H9 (cell line): ENCODE data around the gene FOXC2. TPM values are rescaled to one million over a fixed set of nuclear protein-coding genes. Genes with fewer than 3 reads are reported as not detected.

Experiments used
- DNase-seq: peaks from one replicate; pipeline ENCODE4 v3.0.0-alpha.2; 2017
- H2AFZ ChIP-seq: one replicate; pipeline ENCODE4 v1.6.1; 2013; ENCODE audit warnings: mild to moderate bottlenecking, low read length, control low read depth, moderate library complexity
- H2AK5ac ChIP-seq: 2 replicates; pipeline ENCODE4 v1.6.1; 2013; ENCODE audit warnings: low read length, control low read depth, mixed read lengths; ENCODE audit not compliant: insufficient read length
- H2BK120ac ChIP-seq: one replicate; pipeline ENCODE4 v1.6.1; 2013; ENCODE audit warnings: low read depth, mild to moderate bottlenecking, low read length, control low read depth, inconsistent platforms; ENCODE audit not compliant: poor library complexity, severe bottlenecking
- H2BK12ac ChIP-seq: 2 replicates; pipeline ENCODE4 v1.6.1; 2013; ENCODE audit warnings: low read length, control low read depth, mixed read lengths, low read depth; ENCODE audit not compliant: insufficient read length
- H2BK15ac ChIP-seq: 2 replicates; pipeline ENCODE4 v1.6.1; 2013; ENCODE audit warnings: low read depth, low read length, control low read depth
- H2BK20ac ChIP-seq: one replicate; pipeline ENCODE4 v1.6.1; 2013; ENCODE audit warnings: low read depth, mild to moderate bottlenecking, low read length, control low read depth, inconsistent platforms; ENCODE audit not compliant: poor library complexity, severe bottlenecking
- H2BK5ac ChIP-seq: 2 replicates; pipeline ENCODE4 v1.6.1; 2013; ENCODE audit warnings: low read length, control low read depth, mixed read lengths; ENCODE audit not compliant: insufficient read length
- H3K14ac ChIP-seq: 2 replicates; pipeline ENCODE4 v1.6.1; 2013; ENCODE audit warnings: low read length, control low read depth; ENCODE audit not compliant: insufficient read depth
- H3K18ac ChIP-seq: 2 replicates; pipeline ENCODE4 v1.6.1; 2013; ENCODE audit warnings: low read depth, mild to moderate bottlenecking, mixed read lengths, low read length, control low read depth; ENCODE audit not compliant: insufficient read length
- H3K23ac ChIP-seq: 2 replicates; pipeline ENCODE4 v1.6.1; 2013; ENCODE audit warnings: low read length, control low read depth, mixed read lengths, low read depth; ENCODE audit not compliant: insufficient read length
- H3K23me2 ChIP-seq: 2 replicates; pipeline ENCODE4 v1.6.1; 2013; ENCODE audit warnings: low read depth, mild to moderate bottlenecking, mixed read lengths, low read length, control low read depth; ENCODE audit not compliant: insufficient read length, poor library complexity, severe bottlenecking
- H3K27ac ChIP-seq: 2 replicates; pipeline ENCODE4 v1.5.1; 2013; ENCODE audit warnings: low read length, control low read depth, mixed read lengths, low read depth; ENCODE audit not compliant: insufficient read length
- H3K27me3 ChIP-seq: 2 replicates; pipeline ENCODE4 v1.6.1; 2013; ENCODE audit warnings: low read length, control low read depth, inconsistent platforms; ENCODE audit not compliant: insufficient read depth
- H3K4ac ChIP-seq: 2 replicates; pipeline ENCODE4 v1.6.1; 2013; ENCODE audit warnings: low read depth, mild to moderate bottlenecking, control low read depth, inconsistent platforms, low read length, moderate library complexity
- H3K4me1 ChIP-seq: 2 replicates; pipeline ENCODE4 v1.6.1; 2013; ENCODE audit warnings: low read length, control low read depth, inconsistent platforms; ENCODE audit not compliant: insufficient read depth
- H3K4me2 ChIP-seq: 2 replicates; pipeline ENCODE4 v1.6.1; 2013; ENCODE audit warnings: low read length, control low read depth, mixed read lengths; ENCODE audit not compliant: insufficient read length, insufficient read depth
- H3K56ac ChIP-seq: 2 replicates; pipeline ENCODE4 v1.6.1; 2013; ENCODE audit warnings: low read depth, mild to moderate bottlenecking, mixed read lengths, low read length, control low read depth; ENCODE audit not compliant: insufficient read length
- H3K79me1 ChIP-seq: 2 replicates; pipeline ENCODE4 v1.6.1; 2013; ENCODE audit warnings: low read depth, mild to moderate bottlenecking, moderate library complexity, low read length, control low read depth, inconsistent platforms; ENCODE audit not compliant: insufficient read depth, poor library complexity, severe bottlenecking
- H3K79me2 ChIP-seq: 2 replicates; pipeline ENCODE4 v1.6.1; 2013; ENCODE audit warnings: low read length, control low read depth, inconsistent platforms; ENCODE audit not compliant: insufficient read depth
- H3K9ac ChIP-seq: 2 replicates; pipeline ENCODE4 v1.6.1; 2013; ENCODE audit warnings: low read length, control low read depth, mixed read lengths; ENCODE audit not compliant: insufficient read length; ENCODE audit errors: extremely low read depth
- H3K9me3 ChIP-seq: one replicate; pipeline ENCODE4 v1.6.1; 2013; ENCODE audit warnings: low read depth, low read length, inconsistent platforms; ENCODE audit not compliant: control insufficient read depth
- H3T11ph ChIP-seq: one replicate; pipeline ENCODE4 v1.6.1; 2013; ENCODE audit warnings: mild to moderate bottlenecking, low read length, control low read depth, inconsistent platforms
- H4K20me1 ChIP-seq: one replicate; pipeline ENCODE4 v1.6.1; 2013; ENCODE audit not compliant: control insufficient read depth, insufficient read length, insufficient read depth
- H4K5ac ChIP-seq: 2 replicates; pipeline ENCODE4 v1.6.1; 2013; ENCODE audit warnings: low read depth, mild to moderate bottlenecking, mixed read lengths, low read length, control low read depth; ENCODE audit not compliant: insufficient read length
- H4K8ac ChIP-seq: replicated peaks from 2 replicates; pipeline ENCODE4 v1.6.1; 2013; ENCODE audit warnings: low read length, control low read depth, mixed read lengths, low read depth; ENCODE audit not compliant: insufficient read length
- H4K91ac ChIP-seq: 2 replicates; pipeline ENCODE4 v1.6.1; 2013; ENCODE audit warnings: low read depth, mild to moderate bottlenecking, moderate library complexity, mixed read lengths, low read length, control low read depth; ENCODE audit not compliant: insufficient read length
- H3K27ac Mint-ChIP-seq, 3 experiments: 2 replicates in 2 of 3; 3 replicates in 1 of 3; pipeline ENCODE4 v1.8.0; 2020 to 2021; ENCODE audit warnings: mixed read lengths in 3 of 3, mild to moderate bottlenecking in 1 of 3, moderate library complexity in 1 of 3
- H3K27me3 Mint-ChIP-seq: 2 replicates; pipeline ENCODE4 v1.8.0; 2021; ENCODE audit warnings: low read depth, mild to moderate bottlenecking, moderate library complexity, mixed read lengths
- H3K36me3 Mint-ChIP-seq, 3 experiments: 2 replicates in 2 of 3; 3 replicates in 1 of 3; pipeline ENCODE4 v1.8.0; 2020 to 2021; ENCODE audit warnings: low read depth in 3 of 3, mixed read lengths in 3 of 3; ENCODE audit not compliant: insufficient read depth in 1 of 3
- H3K4me1 Mint-ChIP-seq, 2 experiments: 2 replicates each; pipeline ENCODE4 v1.8.0; 2020; ENCODE audit warnings: mixed read lengths in 2 of 2
- H3K4me3 Mint-ChIP-seq, 2 experiments: 2 replicates in 1 of 2; 3 replicates in 1 of 2; pipeline ENCODE4 v1.8.0; 2020 to 2021; ENCODE audit warnings: mild to moderate bottlenecking in 2 of 2, mixed read lengths in 2 of 2, moderate library complexity in 1 of 2
- H3K9me3 Mint-ChIP-seq, 2 experiments: 2 replicates in 1 of 2; 3 replicates in 1 of 2; pipeline ENCODE4 v1.8.0; 2020; ENCODE audit warnings: mild to moderate bottlenecking in 2 of 2, mixed read lengths in 2 of 2, moderate library complexity in 1 of 2
- CTCF ChIP-seq: fragments of 200-600 bp; sonication (generic); conservative IDR thresholded peaks from 3 replicates; pipeline ENCODE4 v1.8.0; 2021; ENCODE audit warnings: antibody characterized with exemption, mild to moderate bottlenecking
- WGBS: extraction: QIAGEN DNeasy Blood & Tissue Kit; methylation state at CpG from one replicate; pipeline ENCODE4 v1.1.7; 2013; ENCODE audit warnings: missing lambda C conversion rate, low lambda C conversion rate, mixed read lengths; ENCODE audit not compliant: insufficient read length; ENCODE audit errors: extremely low coverage; 5-methylcytosine and 5-hydroxymethylcytosine counted together
- total RNA-seq: library from RNA; stranded (reverse); gene quantifications from 2 replicates; pipeline ENCODE4 v1.2.1, GENCODE V29; 2021

The FOXC2 gene
- total RNA-seq, 1 experiment from 2014 or later: not detected

DNA sequence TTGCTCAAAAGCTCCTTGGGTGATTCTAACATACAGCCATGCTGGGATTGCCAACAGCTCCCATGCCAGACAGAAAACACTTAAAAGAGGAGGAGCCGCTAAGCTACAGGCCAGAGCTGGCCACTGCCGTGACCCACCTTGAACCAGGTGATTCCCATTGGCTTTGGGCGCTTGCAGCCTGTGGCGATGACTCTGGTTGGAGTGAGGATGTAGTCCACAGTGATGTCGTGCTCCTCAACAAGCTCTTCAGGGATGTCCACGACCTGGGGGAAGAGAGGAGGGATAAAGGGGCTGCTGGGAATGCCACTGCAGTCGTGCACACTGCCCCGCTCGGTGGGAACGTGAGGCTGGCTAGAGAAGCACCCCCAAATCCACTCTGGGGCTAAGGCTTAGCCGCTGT lies 25.1 kb upstream of the FOXC2 start:
- H3K9me3 Mint-ChIP-seq: no peaks in the 10 kb centered on the region
- H3T11ph ChIP-seq: no peak overlapping the region
- no peak overlapping the region for H3K23ac ChIP-seq
- no peak overlapping the region for H3K4me2 ChIP-seq
- H2BK5ac ChIP-seq: no peak overlapping the region
- no peak overlapping the region for H3K56ac ChIP-seq
- no peak overlapping the region for H4K5ac ChIP-seq
- H4K8ac ChIP-seq: no peak overlapping the region
- H3K27ac Mint-ChIP-seq: no peak overlapping the region; a peak in 1 of 7 replicates
- no peak overlapping the region for H3K14ac ChIP-seq
- H3K9me3 ChIP-seq: no peaks in the 10 kb centered on the region
- H3K36me3 Mint-ChIP-seq: no peaks in the 10 kb centered on the region; a peak in 2 of 7 replicates
- no peak overlapping the region for H2AK5ac ChIP-seq
- H4K20me1 ChIP-seq: no peaks in the 10 kb centered on the region
- no peaks in the 10 kb centered on the region for H3K4me1 ChIP-seq
- no peak overlapping the region for H3K18ac ChIP-seq
- H3K4me1 Mint-ChIP-seq: no peaks in the 10 kb centered on the region
- no peak overlapping the region for H3K4ac ChIP-seq
- H3K9ac ChIP-seq: no peak overlapping the region
- H2BK120ac ChIP-seq: no peak overlapping the region
- H2AFZ ChIP-seq: no peak overlapping the region
- TF ChIP-seq CTCF: no peak
- H3K27ac ChIP-seq: no peak overlapping the region
- WGBS: no CpG with 5 or more reads among the region's 11 CpGs
- no peaks in the 10 kb centered on the region for H3K79me1 ChIP-seq
- H3K23me2 ChIP-seq: no peaks in the 10 kb centered on the region
- DNase-seq: no peak
- H3K79me2 ChIP-seq: no peaks in the 10 kb centered on the region
- no peak overlapping the region for H2BK12ac ChIP-seq
- no peak overlapping the region for H2BK20ac ChIP-seq
- H2BK15ac ChIP-seq: no peak overlapping the region
- H4K91ac ChIP-seq: no peak overlapping the region
- H3K27me3 Mint-ChIP-seq: peaks cover 9% of the 10 kb centered on the region
- H3K27me3 ChIP-seq: no peaks in the 10 kb centered on the region
- no peak overlapping the region for H3K4me3 Mint-ChIP-seq
